ENCODE measurements around the gene INCENP.
A peak's percentile ranks its signal among the peaks of the same experiment; 100 is the strongest.
"Not testable (repeated sequence)": the region's sequence is repeated elsewhere in the genome, so short reads cannot be mapped to it uniquely, and the experiment has no call there.

INCENP gene

DNA sequence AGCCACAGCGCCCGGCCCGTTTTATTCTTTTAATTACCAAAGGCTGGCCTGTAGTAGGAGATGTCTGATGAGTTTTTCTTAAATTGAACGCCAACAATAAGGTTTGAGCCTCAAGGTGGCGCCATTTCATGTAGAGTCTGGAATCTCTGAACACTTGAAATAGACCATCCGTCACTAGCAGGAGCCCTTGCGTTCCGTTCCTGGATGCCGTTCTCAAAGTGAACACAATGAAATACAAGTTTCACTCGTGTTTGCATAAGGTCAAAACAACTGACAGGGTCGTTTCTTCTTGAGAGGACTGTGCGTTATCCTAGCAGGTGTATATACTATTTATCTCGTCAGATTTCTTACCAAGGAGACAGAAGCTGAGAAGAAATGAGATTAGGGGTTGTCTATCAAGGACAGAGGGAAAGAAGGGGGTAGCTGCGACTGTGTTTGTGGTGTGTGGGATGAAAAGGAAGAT is 47.5 kb downstream of the INCENP start:
- peak; percentile 56 for DNase-seq (ENCODE audit: low spot score)

DNA sequence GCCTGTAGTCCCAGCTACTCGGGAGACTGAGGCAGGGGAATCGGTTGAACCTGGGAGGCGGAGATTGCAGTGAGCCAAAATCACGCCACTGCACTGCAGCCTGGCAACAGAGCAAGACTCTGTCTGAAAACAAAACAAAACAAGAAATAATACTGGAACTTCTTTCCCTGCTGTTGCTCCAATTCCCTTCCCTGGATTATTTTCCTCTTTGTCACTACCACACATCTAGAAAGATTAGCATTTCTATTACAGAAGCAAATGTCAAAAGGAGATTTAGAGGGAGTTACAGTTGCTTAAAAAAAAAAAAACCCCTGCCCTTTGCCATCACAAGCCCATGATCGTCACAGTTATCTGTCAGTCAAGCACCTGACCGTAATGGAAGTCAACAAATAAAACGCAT is 48.5 kb downstream of the INCENP start:
- no peak for DNase-seq (ENCODE audit: low spot score)

DNA sequence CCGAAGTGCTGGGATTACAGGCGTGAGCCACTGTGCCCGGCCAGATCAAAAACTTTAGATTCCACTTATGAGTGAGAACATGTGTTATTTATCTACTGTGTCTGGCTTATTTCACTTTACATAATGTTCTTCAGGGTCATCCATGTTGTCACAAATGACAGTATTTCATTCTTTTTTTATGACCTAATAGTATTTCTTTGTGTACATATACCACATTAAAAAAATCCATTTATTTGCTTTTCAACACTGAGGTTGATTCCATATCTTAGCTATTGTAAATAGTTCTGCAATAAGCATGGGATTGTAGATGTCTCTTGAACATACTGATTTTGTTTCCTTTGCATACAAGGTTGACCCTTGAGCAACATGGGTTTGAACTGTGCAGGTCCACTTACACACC is 53.0 kb downstream of the INCENP start:
- no peak for DNase-seq (ENCODE audit: low spot score)

DNA sequence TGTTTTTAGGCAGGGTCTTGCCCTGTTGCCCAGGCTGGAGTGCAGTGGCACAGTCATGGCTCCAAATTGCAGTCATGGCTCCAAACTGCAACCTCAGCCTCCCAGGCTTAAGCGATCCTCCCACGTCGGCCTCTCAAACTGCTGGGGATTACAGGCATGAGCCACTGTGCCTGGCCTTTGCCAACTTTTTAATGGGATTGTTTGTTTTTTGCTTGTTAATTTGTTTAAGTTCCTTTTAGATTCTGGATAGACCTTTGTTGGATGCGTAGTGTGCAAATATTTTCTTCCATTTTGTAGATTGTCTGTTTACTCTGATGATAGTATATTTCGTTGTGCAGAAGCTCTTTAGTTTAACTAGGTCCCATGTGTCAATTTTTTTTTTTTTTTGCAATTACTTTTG is 56.2 kb downstream of the INCENP start:
- no peak for DNase-seq (ENCODE audit: low spot score)

DNA sequence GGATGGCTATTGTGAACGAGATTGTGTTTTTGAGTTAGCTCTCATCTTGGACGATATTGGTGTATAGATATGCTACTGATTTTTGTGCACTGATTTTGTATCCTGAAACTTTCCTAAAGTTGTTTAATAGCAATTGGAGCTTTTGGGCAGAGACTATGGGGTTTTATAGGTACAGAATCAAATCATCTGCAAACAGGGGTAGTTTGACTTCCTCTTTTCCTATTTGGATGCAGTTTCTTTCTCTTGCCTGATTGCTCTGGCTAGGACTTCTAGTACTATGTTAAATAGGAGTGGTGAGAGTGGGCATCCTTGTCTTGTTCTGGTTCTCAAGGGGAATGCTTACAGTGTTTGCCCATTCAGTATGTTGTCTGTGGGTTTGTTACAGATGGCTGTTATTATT is 57.3 kb downstream of the INCENP start:
- DNase-seq (ENCODE audit: low spot score): no peak

DNA sequence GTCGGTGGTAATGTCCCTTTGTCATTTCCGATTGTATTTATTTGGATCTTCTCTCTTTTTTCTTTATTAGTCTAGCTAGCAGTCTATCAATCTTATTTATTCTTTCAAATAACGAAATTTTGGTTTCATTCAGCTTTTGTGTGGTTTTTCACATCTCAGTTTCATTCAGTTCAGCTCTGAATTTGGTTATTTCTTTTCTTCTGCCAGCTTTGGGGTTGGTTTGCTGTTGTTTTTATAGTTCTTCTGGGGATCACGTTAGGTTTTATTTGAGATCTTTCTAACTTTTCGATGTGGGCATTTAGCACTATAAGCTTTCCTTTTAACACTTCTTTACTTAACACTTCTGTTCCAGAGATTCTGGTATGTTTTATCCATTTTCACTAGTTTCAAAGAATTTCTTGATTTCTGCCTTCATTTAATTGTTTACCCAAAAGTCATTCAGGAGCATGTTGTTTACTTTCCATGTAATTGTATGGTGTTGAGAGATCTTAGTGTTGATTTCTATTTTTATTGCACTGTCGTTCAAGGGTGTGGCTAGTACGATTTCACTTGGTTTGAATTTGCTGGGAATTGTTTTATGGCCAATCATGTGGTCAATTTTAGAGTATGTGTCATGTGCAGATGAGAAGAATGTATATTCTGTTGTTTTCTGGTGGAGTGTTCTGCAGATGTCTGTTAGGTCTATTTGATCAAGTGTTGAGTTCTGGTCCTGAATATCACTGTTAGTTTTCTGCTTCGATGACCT is 58.5 kb downstream of the INCENP start:
- DNase-seq (ENCODE audit: low spot score): no peak

DNA sequence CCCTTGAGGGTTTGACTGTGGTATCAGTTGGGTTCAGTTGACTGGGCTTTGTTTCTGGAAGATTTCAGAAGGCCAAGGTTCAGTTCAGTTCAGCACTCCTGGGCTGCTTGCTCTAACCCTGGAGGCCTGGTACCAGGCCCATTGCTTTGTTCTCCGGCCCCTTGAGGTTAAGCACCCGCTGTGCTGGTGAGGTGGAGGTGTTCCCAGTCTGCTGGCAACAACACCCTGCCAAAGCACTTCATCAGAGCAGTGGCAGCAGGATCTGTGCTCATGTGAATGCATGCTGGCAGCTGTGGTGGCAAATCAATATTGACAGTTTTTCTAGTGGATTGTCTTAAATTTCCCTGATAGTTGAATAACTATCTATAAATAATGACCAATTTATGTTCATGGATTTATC is 62.4 kb downstream of the INCENP start:
- no peak for DNase-seq (ENCODE audit: low spot score)

DNA sequence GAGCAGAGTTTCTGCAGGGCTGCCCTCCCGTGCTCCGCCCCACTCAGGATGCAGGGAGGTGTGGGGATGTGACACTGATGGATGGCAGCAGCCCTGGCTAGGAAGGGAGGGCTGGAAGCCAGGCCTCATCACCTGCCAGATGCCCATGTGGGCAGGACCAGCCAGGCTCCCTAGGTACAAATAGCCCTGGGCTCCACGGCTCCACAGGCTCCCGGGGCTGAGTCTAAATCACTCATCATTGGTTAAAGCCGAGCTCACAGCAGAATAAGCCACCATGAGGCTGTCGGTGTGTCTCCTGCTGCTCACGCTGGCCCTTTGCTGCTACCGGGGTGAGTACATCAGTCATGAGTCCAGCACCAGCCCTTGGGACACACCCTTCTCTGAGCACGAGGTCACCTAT is 66.2 kb downstream of the INCENP start, which contains the start of gene SCGB1D1:
SCGB1D1 (plus strand) TSS at position 206 of the 400 bp plus-strand sequence; CDS start at position 275, 69 bp downstream.
- DNase-seq (ENCODE audit: low spot score): no peak

DNA sequence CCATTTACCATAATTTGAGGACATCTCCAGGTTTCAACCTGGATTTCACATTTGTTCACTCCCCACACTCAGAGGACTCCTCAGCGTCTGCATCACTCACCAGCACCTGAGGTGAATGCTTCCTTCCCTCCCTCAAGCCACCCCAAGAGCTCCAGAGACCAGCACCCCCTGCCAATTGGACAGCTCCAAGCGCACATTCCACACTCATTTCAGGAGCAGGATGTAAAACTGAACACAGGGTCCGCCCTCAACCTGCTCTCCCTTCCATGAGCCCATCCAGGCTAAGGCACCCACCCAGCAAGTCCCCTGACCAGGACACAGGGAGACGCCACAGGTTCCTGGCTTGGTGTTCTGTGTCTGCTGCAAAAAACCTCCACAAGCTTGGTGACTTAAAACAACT is 70.1 kb downstream of the INCENP start:
- no peak for DNase-seq (ENCODE audit: low spot score)

DNA sequence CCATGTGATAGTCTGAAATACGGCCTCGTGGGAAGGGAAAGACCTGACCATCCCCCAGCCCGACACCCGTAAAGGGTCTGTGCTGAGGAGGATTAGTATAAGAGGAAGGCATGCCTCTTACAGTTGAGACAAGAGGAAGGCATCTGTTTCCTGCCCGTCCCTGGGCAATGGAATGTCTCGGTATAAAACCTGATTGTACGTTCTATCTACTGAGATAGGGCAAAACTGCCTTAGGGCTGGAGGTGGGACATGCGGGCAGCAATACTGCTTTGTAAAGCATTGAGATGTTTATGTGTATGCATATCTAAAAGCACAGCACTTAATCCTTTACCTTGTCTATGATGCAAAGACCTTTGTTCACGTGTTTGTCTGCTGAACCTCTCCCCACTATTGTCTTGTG is 71.2 kb downstream of the INCENP start:
- DNase-seq (ENCODE audit: low spot score): not testable (repeated sequence)

DNA sequence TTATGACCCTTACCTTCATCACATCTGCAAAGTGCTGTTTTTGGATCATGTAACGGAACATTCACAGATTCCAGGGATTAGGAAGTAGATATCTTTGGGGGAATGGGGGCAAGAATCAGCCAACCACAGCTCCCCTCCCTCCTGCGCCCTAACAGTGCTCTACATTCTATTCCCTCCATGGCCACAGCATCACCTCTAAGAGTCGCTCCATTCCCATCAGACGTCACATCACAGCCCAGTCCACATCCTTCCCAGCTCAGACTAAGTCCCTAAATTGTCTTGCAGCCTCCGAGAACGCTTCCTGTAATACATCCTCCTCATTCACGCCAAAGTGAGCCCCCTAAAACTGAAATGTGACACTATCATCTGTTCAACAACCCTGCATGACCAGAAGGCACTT is 72.1 kb downstream of the INCENP start:
- DNase-seq (ENCODE audit: low spot score): no peak

DNA sequence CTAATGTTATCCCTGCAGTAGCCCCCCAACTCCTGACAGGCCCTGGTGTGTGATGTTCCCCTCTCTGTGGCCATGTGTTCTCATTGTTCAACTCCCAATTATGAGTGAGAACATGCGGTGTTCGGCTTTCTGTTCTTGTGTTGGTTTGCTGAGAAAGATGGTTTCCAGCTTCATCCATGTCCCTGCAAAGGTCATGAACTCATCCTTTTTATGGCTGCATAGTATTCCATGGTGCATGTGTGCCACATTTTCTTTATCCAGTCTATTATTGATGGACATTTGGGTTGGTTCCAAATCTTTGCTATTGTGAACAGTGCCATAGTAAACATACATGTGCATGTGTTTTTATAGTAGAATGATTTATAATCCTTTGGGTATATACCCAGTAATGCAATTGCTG is 73.6 kb downstream of the INCENP start:
- DNase-seq (ENCODE audit: low spot score): not testable (repeated sequence)

DNA sequence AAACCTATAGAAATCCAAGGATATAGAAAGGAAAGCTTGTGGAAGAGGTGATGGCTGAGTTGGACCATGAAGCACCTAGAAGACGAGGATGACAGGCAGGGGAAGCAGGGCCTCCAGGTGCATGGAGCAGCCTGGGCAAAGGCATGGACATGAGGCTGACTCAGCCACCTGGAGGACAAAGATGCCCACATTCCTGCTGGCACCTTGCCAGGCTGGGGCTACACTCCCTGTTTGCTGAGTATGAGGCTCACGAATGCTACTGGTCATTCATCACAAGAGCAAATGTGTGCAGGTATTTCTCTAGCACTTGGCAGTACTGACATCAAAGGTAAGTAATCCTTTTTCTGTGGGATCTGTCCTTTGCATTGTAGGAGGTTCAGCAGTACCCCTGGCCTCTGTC is 77.6 kb downstream of the INCENP start:
- no peak for DNase-seq (ENCODE audit: low spot score)
